SW480 (cell line): Measurements from ENCODE around the gene SLX9.
"Not testable (repeated sequence)": the region's sequence is repeated elsewhere in the genome, so short reads cannot be mapped to it uniquely, and the experiment has no call there.

Experiments used
- DNase-seq: peaks from one replicate; pipeline ENCODE4 v3.0.0-alpha.2; 2016; ENCODE audit warnings: low spot score

The SLX9 gene

DNA sequence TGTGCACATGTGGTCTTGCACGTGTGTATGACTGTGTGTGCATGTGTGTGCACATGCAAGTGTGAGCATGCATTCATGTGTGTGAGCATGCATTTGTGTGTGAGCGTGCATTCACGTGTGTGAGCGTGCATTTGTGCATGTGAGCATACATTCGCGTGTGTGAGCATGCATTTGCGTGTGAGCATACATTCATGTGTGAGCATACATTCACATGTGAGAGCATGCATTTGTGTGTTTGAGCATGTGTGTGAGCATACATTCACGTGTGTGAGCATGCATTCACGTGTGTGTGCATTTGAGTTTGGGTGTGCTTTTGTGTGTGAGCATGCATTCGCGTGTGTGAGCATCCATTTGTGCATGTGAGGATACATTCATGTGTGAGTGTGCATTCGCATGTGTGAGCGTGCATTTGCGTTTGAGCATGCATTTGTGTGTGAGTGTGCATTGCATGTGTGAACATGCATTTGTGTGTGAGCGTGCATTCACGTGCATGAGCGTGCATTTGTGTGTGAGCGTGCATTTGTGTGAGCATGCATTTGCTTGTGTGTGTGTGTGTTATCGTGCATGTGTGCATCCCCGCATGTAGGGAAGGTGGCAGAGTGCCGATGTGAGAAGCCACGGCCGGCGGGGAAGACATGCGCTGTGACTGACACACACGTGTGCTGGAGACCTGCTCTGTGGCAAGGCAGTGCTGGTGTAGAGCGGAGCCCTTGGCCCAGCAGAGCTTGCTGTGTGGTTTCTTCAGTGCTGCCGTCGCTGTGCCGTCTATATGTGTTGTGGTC is 37.4 kb upstream of the SLX9 start:
- DNase-seq: no peak

DNA sequence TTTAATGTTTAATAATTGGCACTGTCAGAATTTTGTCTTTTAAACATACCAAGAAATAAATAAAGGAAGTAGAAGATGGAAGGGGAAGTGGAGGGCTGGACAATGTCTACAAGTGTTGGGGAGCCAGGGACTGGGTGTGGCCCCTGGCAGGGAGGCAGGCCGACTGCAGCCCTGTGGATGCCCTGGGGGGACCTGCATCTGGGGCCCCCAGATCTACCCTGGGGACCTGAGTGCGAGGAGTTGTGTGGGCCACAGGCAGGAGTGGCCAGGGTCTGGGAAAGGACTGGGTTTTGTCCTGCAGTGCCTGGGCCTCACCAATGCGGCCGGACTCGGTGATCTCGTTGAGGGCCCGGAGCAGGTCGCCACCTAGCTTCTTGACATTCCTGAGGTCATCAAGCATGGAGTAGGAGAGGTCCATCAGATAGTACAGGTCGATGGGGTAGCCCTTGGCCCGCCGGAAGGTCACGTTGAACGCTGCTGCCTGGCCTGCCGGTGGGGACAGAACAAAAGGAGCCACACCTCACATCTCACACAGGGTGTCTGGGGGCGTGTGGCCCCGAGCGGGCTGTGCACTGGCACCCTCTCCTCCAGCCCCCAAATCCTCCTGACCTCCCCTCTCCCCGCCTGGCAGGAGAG is 36.7 kb upstream of the SLX9 start:
- DNase-seq: no peak

DNA sequence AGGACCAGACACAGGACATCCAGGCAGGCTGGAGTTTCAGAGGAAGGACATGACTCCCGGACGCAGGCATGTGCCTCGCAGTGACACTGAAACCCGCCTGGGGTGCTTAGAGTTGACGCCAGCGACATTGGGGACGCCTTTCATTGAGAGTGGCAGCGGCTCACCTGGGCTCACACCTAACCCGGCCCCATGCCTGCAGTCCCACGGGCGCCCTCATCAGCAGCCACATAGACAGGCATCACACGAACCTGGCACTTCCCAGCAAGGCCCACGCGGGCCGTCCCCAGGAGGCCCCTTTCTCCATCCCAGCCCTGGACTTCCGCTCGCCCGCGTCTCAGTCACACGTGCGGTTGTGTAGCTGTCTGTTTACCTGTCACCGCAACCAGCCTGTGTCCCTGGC is 36.1 kb upstream of the SLX9 start:
- DNase-seq: no peak

DNA sequence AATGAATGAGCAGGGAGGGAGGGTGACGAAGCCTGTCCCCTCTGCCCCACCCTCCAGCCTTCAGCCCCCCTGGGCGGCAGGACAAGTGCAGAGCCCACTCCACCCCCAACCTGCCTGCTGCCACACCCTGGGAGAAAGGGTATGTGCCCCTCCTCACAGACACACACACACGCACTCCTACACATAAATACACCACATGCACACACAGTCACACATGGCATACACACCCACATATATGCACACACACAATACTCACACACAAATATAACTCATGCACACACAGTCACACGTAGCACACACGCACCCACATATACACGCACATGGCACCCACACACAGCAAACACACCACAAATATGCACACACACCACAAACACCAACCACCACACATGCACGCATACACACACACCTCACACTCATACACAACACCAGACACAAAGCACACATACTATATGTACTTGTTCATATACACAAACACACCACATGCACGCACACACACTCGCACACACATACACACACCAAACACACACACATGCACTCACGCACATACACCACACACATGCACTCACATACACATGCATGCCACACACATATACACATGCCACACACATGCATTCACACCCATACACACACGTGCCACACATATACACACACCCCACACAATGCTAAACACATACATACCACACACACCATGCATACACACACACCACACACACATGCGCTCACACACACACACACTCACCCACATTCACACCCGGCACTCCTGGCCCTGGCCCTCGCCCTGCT is 35.5 kb upstream of the SLX9 start:
- DNase-seq: no peak

DNA sequence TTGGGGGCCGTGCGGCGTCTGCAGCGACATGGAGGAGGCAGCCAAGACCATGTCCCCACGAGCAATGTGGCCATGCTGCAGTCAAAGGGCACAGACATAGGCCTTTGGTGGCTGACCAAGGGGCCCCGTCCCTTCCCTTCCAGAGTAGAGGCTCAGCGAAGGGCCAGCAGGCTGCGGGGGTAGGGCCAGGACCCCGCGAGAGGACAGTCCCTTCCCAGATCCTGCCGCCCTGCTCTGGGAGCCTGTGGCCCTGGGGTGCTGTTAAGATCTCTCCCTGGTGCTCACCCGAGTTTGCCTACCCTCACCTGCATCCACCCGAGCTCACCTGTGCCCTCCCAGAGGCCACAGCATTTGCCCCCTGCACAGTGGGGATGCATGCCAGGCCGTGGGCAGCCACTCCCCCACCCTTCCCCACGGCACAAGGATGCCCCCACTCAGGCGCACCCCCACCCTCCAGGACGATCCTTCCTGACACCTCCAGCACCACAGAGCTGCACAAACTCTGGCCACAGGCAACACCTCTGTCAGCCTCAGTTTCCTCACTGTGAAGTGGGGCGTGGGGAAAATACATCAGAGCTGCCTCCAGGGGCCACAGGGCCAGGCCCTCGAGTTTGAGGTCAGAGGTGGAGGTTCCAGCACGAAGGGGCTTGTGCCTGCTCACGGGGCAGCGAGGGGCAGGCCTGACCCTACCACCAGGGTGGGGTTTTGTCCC is 34.7 kb upstream of the SLX9 start:
- no peak for DNase-seq

DNA sequence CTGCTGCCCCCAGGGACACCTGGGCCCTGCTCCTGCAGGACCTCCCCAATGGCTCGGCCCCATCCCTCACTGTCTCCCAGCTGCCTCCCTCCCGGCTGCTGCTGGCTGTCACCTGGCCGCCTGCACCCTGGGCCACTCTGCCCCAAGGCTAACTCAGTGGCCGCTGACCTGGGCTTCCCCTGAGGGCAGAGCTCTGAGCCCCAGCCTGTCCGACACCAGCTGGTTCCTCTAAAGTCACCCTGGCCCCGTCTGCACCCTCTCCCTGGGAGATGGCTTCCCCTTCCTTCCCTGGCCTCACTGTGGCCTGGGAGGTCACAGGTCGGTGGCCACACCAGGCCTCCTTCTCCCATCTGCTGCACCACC is 34.1 kb upstream of the SLX9 start:
- no peak for DNase-seq

DNA sequence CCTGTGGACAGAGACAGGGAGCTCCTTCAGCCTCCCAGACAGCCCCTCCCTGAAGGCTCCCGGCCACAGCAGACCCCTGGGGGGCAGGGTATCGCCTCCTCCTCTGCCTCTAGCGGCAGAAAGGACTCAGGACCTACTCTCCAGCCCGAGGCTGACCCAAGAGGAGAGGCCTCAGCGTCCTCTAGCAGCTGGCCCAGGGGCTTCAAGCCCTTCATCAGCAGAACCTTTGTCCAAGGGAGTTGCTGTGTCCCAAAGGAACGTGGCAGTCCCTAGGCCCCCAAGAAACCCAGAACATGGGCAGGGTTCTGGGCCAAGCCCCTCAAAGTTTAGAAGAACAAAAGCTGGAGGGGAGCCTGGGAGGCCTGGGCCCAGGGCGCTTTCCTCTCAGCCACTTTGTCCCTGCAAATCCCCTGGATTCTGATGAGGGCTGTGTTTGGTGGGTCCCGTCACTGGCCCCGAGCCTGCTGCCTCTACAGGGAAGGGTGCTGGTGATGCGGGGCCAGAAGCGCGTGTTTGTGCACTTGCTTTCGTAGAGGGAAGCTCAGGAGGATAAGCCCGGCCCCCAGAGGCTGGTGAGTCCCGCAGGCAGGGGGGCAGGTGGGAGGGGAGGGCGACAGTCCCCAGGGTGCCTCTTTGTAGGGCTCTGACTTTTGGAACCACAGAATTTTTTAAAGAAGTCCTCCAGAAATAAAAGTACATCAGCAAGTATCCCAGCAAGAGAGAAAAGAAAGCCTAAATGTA is 32.4 kb upstream of the SLX9 start:
- no peak for DNase-seq

DNA sequence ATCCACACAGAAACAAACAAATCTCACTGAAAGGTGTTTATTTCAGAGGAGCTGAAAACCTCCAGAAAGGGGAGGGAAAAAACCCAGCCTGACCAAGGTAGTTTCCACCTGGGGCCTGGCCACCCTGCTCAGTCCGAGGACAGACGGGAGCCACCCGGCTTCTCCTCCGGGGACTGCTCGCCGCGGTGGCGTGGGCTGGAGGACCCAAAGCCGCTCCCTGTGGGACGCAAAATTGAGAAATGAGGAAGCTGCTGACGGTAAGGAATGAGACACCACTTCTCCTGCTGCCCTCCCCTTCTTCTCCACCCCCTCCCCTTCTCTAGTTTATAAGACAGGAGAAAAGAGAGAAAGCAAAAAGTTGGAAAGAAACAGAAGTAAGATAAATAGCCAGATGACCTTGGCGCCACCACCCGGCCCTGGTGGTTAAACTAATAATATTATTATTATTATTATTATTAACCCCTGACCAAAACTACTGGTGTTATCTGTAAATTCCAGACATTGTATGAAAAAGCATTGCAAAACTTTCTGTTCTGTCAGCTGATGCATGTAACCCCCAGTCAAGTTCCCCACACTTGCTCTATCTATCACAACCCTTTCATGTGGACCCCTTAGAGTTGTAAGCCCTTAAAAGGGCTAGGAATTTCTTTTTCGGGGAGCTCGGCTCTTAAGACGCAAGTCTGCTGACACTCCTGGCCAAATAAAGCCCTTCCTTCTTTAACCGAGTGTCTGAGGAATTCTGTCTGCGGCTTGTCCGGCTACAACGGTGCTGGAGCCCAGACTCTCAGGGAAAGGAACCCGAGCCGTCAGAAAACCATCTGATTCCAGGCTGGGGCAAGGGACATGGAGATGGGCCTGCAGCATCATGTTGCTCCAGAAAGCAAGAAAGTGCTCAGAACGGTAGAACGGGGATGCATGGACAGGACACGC is 31.6 kb upstream of the SLX9 start:
- no peak for DNase-seq

DNA sequence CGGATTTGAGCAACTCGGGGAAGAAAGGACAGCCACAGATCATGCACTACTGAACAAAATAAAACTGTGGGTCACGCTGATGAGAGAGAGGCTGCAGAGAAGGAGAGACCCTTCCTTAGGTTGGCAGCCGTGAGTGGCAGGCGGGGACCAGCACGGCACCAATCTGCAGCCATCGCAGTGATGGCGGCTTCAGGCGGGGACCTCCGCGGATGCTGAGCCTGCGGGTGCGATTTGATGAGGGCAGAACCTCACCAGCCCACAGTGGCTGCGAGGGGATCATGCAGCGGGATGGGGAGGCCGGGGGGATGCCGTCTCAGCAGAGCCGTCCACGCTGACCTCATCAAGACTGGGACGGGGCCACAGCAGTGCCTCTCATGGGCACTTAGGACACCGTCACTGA is 30.9 kb upstream of the SLX9 start:
- no peak for DNase-seq

DNA sequence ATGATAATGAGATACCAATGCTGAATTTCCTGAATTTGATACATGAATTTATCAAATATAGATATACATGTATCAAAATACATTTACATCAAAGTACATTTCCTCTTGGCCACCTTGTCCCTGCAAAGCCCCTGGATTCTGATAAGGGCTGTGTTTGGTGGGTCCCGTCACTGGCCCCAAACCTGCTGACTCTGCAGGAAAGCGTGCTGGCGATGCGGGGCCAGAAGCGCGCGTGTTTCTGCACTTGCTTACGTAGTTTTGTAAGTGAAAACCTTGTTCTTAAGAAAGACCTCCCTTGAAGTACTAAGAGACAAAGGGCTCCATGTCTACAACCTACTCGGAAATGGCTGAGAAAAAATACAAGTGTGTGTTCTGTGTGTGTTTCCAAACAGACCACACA is 30.1 kb upstream of the SLX9 start:
- DNase-seq: no peak

DNA sequence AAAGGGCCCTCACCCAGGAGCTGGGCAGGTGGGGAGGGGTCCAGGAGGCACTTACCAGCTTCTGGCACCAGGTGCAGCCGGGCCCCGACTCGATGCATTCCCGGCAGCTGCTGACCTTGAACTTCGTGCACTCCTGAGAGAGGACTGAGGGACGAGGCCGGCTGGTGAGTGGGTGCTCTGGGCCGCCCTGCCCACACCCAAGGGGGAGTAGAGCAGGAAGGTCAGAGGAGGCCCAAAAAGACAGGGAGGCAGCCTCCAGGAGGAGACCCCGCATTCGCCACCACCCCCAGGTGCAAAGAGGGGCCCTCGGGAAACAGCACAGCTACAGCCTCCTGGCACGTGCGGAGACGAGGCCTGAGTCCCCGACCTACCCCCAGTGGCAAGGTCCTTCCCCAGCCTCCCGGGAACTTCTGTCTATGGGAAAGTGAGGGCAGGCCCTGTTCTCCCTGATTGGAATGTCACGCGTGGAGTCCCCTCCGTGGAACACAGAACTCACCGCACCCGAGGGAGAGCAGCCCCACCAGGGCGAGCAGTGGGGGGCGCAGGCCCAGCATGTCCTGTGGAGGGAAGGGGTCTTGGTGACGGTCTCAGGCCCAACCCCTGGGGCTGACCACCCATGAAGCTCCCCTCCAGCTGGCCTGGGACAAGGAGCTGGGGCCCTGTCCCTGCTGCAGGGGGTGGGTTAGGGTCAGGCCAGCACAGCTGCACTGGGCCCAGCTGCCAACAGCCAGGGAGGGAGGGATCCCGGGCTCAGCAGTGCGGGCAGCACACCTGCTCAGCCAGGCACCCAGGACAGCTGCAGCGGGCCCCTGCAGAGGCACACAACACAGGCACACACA is 29.4 kb upstream of the SLX9 start:
- no peak for DNase-seq

DNA sequence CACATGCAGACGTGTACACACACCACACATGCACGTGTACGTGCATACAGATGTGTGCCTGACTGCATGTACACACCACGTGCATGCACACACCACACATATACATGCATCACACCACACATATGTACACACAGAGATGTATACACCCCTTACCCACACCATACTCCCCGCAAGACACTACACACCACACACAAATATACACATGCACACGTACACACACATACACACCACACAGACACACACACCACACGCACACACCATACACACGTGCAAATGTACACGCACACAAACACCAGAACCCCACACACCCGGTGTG is 28.8 kb upstream of the SLX9 start:
- DNase-seq: no peak

DNA sequence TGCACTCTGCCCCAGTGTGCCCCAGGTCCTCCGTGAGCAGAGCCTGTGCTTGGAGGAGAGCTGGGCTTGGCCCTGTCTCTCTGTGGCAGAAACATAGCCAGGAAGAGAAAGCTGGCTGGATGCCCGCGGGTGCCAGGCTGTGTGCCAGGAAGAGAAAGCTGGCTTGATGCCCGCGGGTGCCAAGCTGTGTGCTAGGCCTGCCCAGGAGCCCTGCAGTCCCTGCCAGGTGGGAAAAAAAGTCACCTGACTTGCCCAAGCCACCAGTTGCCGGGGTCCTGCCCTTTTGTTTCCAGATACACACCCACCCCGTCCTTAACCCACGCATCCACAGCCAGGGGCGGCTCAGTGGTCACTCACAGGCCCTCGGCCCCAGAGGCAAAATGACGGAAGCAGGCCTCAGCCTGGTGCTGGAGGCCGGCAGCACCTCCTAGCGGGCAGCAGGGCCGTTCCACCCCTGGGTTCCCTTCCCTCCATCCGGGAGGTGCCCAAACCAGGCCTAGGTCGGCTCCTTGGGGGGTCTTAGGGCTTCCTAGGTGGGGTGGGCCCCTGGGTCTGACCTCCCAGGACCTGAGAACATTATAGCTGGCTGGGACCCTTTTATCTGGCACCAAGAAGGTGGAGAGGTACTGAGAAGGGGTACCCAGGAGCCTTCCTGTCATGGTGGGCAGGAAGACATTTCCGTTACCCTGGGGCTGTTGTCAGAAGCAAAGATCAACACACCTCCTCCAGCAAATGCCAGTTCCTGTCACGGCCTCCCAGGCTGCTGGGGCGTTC is 28.3 kb upstream of the SLX9 start:
- no peak for DNase-seq

DNA sequence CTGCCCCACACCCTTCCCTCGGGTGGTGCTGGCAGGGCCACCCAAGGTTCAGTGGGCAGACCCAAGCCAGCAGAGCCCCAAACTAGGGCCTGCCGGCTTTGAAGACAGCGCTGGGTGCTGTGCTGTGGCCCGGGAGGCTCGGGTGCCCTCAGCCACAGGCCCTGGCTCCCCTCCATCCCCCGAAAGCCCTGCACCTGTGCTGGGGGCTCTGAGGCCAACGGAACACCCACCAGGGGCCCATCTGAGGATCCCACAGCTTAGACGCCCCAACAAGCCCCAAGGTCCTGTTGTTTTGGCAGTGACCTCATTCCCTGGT is 27.7 kb upstream of the SLX9 start:
- DNase-seq: no peak

DNA sequence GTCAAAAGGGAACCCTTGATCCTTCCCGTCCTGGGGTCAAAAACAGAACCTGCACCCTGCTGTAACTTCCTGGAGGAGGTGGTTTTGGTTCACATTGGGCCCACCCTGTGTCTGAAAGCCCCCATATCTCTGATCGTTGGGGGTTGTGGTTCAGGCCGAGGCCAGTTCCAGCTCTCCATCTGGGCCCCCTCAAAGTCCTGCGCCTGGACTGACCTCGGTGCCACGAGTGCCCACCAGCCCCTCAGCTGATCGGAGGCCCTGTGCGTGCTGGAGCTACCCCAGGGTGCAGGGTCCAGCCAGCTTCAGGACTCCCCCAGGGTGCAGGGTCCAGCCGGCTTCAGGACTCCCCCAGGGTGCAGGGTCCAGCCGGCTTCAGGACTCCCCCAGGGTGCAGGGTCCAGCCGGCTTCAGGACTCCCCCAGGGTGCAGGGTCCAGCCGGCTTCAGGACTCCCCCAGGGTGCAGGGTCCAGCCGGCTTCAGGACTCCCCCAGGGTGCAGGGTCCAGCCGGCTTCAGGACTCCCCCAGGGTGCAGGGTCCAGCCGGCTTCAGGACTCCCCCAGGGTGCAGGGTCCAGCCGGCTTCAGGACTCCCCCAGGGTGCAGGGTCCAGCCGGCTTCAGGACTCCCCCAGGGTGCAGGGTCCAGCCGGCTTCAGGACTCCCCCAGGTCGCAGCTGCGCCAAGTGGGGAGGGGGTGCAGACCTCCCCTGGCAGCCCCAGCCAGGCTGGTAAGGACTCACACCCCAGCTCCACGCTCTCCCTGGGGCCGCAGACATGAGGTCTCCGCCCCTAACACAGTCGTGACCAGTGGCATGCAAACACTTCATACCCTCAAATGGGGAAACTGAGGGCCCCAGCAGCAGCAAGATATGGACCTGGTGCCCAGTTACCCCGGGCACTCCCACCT is 27.1 kb upstream of the SLX9 start:
- DNase-seq: not testable (repeated sequence)

DNA sequence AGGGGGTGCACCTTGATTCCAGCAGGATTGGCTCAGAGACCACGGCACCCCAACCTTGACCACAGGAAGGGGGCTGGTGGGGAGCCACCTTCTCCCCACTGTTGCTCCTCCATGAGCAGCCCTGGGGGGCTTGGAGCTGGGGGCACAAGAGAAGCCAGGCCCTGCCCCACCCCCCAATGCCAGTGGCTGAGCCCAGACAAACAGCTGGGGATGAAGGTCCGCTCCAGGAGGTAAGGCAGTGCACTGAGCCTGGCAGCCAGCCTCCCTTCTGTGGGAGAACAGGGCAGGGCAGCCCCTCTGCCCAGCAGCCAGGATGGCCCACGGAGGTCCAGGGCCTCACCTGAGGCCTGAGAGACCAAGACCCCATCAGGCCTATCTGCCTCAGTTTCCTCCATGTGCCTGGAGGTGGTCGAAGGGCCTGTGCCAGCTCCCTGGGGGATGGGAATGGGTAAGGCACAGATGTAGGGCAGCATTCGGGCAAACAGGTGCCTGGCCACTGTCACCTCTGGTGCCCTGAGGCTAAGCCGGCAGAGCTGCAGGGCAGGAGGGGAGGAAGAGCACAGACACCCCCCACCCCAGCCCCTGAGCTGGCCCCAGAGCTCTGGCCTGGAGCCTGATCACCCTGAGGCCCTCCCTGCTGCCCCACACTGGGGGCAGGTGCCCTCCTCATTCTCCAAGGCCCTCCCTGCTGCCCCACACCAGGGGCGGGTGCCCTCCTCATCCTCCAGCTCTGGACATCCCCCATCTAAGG is 26.2 kb upstream of the SLX9 start:
- DNase-seq: no peak

DNA sequence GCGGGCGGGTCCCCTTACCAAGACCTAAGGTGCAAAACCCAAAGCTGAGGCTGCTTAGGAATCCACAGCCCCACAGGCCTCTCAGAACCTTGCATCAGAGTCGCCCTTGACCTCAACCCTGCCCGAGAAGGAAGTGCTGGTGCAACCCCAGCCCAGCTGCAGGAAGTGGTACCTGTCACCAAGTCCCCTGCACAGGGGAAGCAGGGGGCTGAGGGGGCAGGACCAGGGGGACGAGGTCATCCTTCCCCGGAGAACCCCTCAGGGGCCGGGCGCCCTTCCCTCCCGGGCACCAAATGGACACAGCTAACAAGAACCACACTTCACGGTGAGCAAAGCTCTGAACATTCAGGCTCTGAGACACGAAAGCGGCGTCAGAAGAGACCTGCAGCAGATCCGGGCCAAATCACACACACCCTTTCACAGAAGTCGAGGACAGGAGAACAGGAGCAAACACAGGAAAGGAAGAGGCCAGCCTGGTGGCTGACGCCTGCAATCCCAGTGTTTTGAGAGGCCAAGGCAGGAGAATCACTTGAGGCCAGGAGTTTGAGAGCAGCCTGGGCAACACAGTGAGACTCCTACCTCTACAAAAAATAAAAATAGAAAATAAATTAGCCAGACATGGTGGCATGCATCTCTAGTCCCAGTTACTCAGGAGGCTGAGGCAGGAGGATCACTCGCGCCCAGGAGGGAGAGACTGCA is 25.5 kb upstream of the SLX9 start:
- DNase-seq: no peak
